ENCODE results near the gene PRKAR2B.

DNA sequence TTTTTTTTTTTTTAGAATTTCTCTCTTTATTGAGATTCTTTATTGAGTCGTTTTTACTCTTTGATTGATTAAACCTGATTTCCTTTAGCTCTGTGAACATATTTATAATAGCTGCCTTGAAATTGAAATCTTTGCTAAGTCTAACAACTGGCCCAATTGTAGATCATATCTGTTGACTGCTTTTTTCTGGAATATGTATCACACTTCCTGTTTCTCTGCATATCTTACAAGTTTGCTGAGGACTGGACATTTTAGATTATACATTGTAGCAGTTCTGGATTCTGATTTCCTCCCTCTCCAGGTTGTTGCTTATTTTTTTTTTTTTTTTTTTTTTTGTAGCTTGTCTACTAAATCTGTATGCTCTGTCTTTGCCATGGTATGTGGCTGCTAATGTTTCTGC, 56.3 kb downstream of the PRKAR2B start:
- TF ChIP-seq, protein P1, sequence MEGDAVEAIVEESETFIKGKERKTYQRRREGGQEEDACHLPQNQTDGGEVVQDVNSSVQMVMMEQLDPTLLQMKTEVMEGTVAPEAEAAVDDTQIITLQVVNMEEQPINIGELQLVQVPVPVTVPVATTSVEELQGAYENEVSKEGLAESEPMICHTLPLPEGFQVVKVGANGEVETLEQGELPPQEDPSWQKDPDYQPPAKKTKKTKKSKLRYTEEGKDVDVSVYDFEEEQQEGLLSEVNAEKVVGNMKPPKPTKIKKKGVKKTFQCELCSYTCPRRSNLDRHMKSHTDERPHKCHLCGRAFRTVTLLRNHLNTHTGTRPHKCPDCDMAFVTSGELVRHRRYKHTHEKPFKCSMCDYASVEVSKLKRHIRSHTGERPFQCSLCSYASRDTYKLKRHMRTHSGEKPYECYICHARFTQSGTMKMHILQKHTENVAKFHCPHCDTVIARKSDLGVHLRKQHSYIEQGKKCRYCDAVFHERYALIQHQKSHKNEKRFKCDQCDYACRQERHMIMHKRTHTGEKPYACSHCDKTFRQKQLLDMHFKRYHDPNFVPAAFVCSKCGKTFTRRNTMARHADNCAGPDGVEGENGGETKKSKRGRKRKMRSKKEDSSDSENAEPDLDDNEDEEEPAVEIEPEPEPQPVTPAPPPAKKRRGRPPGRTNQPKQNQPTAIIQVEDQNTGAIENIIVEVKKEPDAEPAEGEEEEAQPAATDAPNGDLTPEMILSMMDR (IDR thresholded peaks at IDR 0.05; ENCODE audit: low read depth, low read length) = no peak
- no peak for TF ChIP-seq POLR2A (IDR thresholded peaks at IDR 0.05; ENCODE audit: extremely low read depth, insufficient read length)
- TF ChIP-seq, protein P2, sequence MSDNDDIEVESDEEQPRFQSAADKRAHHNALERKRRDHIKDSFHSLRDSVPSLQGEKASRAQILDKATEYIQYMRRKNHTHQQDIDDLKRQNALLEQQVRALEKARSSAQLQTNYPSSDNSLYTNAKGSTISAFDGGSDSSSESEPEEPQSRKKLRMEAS (IDR thresholded peaks at IDR 0.05; ENCODE audit: low read depth, low read length) = no peak

All from NB4 (cell line).